ENCODE measurements around the gene ANKRD13A.

GRCh38 chr12:110071967-110072366 is 72.7 kb downstream of the ANKRD13A start:
- TF ChIP-seq CTCF (IDR thresholded peaks at IDR 0.05) (no peak), EP300 (IDR thresholded peaks at IDR 0.05) (no peak)

All from sigmoid colon (tissue), 4 donors.